NCI-H1105 treated with DMSO at 0.1 percent for 48 hours (cell line): ENCODE data around the gene MRPL43.

Source experiments
- DNase-seq: peaks from one replicate; lab custom pipeline; 2025; lab: John Stamatoyannopoulos, UW

The MRPL43 gene

DNA sequence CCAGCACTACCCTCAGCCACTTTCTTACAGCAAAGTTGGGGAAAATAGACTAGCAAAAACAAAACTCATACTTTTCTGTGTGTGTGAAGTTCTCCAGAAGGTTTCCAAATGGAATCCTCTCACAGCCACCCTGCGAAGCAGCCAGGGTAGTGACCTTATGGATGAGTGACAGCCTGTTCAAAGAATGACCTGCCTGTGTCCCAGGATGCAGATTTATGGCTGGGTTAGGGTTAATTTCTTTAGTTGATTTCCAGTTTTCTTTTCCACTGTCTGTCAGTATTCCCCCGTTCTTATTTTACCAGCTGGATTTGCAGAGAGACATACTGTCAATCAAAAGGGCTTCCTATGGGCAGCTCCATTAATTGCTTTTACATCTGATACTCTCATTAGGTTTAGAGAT lies 20.4 kb downstream of the MRPL43 start:
- no peak for DNase-seq

DNA sequence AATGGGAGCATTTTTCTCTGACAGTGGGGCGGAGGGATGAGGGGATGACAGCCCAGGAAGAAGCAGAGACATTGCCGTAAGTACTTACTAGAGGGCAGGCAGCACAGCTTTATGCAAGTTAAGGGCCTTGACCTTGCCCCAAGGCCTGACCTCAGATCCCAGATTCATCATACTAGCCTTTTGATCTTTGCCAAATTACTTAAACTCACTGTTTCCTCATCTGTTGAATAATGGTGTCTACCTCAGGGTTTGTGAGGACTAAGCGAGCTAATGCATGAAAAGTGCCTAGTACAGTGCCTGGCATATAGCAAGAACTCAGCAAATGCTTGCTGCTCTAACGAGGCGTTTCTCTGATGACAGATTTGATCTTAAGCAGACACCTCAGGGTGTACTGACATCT lies 21.5 kb downstream of the MRPL43 start:
- no peak for DNase-seq

DNA sequence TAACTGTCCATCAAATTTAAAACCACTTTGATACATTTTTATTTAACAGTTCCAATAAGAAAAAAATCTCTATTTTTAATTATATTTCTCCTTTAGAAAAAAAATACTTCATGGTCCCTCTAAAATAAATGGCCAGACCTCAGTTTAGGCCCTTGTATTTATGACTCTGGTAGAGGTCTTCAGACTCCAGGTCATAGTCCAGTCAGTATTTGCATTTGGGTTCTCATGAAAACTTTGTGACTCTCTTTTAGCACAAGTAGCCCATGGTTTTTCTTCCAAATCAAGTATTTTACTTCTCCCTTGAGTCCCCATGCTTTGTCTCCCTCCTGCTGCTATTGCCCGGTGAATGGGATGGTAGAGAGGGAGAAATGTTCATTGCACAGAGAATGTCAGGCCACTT lies 23.5 kb downstream of the MRPL43 start:
- no peak for DNase-seq

DNA sequence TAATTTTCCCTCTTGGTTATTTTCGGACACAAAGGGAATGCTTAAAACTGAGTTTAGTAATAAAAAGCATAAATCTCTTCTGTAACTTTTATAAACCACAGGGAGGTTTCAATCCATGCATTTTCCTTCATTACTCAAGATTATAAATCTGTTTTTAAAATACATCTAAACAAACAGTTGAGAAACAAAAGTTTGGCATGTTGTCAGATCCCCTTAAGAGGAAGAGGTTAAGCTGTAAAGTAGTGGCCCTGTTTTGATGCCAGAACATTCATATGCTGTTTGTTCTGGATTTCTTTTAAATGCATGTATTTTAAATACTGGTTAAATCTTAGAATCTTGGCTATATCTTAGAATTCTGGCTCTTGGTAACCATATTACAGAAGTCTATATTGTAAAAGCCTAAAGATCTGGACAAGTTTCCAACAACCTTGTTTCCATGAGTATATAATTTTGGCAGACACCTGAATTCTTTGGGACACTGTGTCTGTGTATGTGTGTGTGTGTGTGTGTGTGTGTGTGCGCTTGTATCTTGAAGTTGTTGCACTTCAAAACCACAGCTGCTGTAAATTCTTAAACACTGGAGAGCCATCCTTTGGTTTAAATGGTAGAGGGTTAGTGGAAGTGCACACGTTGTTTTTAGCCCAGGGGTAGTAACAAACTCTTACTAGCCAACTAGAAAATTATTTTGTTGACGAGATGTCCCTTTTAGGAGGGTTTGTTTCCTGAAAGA lies 24.8 kb downstream of the MRPL43 start:
- DNase-seq, result no peak

DNA sequence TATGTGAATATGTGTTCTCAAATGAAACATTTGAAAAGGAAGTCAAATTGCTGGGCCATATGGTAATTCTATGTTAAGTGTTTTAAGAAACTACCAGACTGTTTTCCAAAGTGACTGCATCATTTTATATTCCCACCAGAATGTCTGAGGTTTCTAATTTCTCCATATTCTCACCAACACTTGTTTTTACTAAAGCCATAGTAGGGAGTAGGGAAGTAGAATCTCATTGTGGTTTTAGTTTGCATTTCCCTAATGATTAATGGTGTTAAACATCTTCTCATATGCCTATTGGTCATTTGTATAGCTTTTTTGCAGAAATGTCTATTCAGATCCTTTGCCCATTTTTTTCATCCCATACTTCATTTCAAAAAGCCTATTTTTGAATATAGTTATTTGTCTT lies 27.0 kb downstream of the MRPL43 start:
- no peak for DNase-seq

DNA sequence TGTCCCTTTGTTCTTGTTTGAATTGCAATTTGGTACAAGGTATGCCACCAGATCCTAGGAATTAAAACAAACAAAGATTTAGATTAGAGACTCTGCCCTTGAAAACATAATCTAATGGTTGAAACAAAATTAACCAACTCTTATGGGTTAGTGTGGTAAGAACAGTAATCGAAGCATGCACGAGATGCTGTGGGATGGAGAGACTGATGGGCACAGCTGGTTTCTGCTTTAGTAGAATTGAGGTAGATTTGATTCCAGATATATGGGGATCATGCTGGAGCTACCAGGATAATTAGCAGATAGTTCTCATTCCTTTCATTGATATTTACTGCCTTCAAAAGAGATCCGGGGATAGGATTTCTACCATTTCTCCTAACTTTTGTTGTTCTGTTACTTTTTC lies 38.4 kb downstream of the MRPL43 start:
- DNase-seq, result no peak

DNA sequence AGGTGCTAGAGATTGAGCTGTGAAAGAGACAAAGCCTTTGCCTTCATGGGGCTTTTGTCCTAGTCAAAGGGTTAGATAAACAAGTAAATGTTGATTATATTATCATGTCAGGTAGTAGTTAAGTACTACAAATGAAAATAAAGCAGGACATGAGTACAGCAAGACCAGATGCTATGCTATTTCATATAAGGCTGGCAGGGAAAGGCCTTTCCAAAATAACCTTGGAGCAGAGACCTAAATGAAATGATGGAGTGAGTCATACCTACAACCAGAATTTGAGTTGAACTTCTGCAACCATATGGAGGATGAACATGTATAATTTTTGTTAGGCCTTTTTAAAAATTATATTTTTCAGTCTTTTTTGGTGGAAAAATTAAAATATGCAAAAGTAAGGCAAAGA lies 41.5 kb downstream of the MRPL43 start:
- no peak for DNase-seq

DNA sequence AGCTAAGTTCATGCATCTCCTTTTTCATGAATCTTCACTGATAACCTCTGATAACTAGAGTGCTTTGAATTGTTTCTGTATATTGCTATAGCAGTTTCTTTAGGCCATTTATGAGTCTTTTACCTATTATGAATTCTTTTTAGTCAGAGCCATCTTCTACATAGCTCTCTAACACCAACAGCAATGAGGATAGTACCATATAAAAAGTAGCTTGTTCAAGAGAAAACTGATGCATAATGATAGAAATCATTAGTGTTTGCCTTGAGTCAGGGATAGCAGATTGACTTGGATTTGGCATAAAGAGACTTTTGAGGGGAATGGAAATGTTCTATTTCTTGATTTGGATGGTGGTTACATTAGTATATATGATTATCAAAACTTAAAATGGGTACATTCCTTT lies 43.8 kb downstream of the MRPL43 start:
- DNase-seq, result no peak

DNA sequence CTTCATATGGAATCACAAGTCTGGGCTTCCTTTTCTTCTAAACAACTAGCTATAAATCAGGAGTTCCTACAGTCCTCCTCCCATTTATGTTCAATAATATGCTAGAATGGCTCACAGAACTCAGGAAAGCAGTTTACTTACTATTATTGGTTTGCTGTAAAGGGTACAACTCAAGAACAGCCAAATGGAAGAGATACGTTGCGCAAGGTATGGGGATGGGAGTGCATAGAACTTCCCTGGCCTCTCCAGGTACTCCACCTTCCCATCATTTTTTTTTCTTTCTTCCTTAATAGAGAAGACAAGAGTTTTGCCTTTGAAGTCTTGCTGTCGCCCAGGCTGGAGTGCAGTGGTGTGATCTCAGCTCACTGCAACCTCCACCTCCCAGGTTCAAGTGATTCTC lies 45.1 kb downstream of the MRPL43 start:
- DNase-seq, result no peak

DNA sequence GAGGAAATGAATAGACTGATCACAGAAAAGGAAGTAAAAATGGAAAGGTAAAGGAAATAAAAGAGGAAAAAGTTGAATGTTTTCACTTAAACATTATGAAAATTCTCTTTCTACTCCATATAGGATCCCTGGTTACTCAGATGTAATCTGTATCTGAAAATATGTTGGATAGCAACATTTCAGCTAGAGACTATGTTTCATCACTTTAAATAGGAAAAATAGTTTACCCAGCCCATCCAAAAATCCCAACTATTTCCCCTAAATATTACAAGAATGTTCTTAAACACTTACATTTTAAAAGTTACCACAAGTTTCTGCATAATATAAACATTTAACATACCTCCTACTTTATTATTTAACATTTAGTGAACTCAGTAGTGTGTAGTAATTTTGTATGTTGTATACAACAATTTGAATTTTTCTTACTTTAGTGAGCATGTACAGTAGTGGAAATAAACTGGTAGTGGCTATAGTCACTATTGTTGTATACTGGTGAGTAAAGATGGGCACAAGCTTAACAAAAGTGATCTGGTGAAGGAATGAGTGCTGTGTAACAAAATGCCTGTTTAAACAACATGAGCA lies 47.4 kb downstream of the MRPL43 start:
- DNase-seq, result no peak
